Sciatic nerve (tissue), 2 donors: ENCODE data around the gene STK10. TPM values are rescaled to one million over a fixed set of nuclear protein-coding genes. Genes with fewer than 3 reads are reported as not detected.
"Not testable (repeated sequence)": the region's sequence is repeated elsewhere in the genome, so short reads cannot be mapped to it uniquely, and the experiment has no call there.

Experiments
- ATAC-seq: fragments of 200-7000 bp; cut with Tn5 transposase; one replicate; pipeline ENCODE4 v1.9.1; 2020; ENCODE audit warnings: mild to moderate bottlenecking, moderate library complexity
- DNase-seq: peaks from one replicate; pipeline ENCODE4 v3.0.0-alpha.2; 2020; ENCODE audit warnings: low spot score
- intact Hi-C: fragments of 100-400 bp; cut with DNase I; formaldehyde crosslinking; loops from one replicate; pipeline ENCODE4 v1.14.2; 2022
- total RNA-seq: library from RNA; stranded (reverse); fragmentation: NEBNext Ultra II Directional; extraction: Animal tissue kit (Norgen Biotek cat#: 25700); gene quantifications from one replicate; pipeline ENCODE4 v1.2.1, GENCODE V29; 2021
- donor health status: DM: no; HTN: no; CAD: no.
- donor health status: DM: no; HTN: no; CAD: no.

The STK10 gene
- 89.4 TPM for total RNA-seq

DNA sequence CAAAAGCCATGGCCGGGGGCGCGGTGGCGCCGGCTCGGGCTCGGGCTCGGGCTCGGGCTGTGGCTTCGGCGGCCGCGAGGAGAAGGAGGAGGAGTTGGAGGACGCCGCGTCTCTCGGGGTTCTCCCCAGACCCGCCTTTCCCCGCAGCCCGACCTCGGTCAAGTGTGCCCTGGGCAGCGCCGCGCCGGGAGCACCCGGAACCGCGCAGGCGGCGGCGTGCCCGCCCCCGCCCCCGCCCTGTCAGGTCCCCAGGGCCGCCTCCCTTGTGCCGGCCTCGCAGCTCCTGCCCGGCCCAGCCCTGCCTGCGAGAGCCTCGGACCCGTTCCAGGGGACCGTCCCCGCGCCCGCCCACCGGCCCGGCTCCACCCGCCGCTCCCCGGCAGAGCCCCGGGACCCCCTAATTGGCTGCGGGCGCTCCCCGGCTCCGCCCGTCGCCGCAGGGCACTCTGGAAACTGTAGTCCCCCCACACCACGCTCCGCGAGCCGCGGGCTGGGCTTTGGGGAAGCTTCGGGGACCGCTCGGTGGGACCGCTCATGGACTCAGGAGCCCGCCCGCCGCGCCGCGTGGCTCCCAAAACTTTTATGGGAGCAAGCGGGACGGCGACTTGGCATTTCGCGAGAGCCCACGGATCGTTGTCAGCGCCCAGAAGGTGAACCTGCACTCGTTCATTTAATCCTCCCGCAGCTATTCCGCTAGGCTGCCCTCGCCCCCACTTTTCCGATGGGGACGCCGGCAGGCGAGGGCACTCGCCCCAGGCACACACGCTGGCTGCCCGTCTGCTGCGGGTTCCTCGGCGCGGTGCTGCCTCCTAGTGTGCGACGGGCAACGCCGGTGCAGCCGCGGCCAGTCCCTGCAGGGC lies at the start of gene STK10:
STK10 (minus strand) TSS at position 192 of the 860 bp plus-strand sequence; CDS start at position 10, 182 bp downstream.
- DNase-seq (peak; percentile 95), ATAC-seq (peak; percentile 96)
- intact Hi-C loops: loop anchor here (5.0 kb wide), 1 partner anchor 81 kb away; no protein-coding TSS in a partner anchor

DNA sequence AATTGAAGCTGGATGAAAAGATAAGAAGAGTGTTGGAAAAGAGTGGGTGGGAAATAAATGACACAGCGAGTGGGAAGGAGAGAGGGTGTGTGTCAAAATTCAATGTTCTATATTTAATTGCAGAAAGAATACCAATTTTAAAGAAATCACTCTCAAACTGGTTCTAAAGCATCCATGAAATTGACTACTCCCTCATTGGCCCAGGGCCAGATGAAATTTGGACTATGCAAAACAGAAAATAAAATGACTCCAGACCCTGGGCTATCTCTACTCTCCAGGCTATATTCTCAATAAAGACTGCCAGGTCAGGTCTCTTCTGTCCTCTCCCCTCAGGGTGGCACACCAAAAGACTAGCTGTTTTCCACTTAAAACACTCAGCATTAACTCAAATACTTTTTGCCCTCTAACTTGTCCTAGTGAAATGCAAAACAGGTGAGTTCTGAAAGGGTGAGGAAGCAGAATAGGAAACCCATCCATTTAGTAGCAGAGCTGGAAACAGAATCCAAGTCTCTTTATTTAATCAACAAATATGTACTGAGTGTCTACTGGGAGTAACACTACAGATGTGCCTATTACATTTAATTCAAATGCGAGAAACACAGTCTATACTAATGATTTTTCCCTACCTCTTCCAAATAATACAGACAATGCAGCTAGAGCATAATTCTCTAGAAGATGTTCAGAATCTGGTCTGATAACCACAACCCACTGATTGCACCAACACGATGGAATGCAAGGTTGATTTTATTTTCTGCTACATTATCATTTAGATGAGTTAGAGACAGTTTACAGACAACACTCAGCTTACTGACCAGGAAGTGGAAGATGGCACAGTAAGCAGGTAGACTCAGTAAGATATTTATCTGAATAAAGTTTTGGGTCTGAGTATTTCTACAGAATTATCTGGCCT lies 48.1 kb upstream of the STK10 start:
- intact Hi-C loops: no loop called here
- ATAC-seq (no peak), DNase-seq (no peak)

DNA sequence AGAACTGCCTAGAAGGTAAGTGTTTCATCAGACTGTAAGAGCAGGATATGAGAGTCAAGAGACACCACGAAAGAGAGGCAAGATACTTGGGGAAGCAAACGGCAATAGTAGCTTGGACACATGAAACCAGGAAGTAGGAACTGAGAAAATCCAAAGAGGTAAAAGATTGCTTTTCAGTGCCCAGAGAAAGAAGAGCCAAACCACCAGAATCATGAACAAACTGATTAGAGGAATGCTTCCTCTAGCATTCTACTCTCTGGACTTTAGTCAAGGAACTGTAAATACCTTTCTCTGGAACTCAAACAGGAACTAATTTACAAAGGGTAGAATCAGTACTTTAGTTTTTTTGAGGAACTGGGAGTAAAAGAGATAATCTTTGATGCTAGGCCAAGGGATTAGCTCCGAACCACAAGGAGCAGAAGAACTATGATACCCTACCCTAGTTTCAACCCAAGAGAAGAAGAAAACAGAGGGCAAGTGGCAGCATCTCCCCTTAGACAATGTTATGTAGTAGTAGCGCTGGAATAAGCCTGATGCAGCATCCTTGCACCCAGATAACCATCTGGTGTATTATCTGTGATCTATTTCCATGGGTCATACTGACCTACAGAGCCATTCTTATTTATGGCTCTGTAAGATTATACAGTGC lies 47.2 kb upstream of the STK10 start:
- intact Hi-C loops: no loop called here
- no peak for DNase-seq
- ATAC-seq: no peak

DNA sequence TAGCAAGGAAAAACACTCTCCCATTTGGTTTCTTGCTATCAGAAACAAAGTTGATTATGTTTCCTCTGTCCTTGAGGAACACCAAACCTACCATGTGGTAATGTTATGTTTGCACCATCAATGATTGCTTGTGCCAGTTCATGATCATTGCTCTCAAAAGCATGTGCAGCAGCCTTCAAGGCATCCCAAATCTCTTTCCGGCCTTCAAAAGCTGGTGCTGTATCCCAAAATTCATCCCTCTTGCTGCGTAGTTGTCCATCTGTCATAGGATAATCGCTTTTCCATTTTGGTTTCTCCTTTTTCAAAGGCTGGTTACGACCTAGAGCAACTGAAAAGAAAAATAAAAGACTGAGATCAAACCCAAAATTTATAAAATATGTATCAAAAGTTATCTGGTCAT lies 46.0 kb upstream of the STK10 start:
- intact Hi-C loops: no loop called here
- ATAC-seq (no peak), DNase-seq (no peak)

DNA sequence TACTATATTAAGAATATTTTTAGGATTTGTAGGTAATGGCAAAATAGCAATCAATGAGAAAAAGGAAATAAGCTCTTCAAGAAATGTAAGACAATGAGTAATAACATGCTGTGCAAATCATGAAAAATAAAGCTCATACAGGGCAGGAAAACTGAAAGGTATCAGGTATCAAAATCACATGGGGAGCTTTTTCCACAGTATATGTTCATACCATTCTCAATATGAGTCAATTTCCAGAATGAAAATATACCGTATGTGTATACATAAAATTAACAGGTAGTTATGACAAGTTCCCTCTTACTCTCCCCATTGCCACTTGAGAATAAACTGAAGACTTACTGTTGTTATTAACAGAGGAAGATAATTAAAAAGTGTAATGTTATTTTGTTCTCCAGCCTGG lies 41.9 kb upstream of the STK10 start:
- ATAC-seq: no peak
- intact Hi-C loops: no loop called here
- no peak for DNase-seq

DNA sequence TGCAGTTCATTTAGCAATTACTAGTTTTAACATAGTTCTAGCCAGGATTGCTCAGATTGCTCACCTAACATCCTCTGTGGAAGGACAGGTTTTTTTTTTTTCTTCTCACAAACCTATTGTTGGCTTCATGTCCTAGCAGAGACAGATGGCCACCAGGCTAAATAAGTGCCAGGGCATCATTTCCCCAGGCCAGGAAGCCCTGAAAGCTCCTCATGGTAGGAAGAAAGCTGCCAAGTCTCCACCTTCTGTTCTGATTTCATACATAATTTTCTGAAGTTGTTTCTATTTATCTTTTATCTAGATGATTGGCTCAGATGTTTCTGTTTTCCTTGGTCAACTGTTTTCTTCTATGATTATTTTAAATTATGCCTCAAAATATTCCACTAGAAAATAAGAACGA lies 37.0 kb upstream of the STK10 start:
- DNase-seq (no peak), ATAC-seq (no peak)
- intact Hi-C loops: no loop called here

DNA sequence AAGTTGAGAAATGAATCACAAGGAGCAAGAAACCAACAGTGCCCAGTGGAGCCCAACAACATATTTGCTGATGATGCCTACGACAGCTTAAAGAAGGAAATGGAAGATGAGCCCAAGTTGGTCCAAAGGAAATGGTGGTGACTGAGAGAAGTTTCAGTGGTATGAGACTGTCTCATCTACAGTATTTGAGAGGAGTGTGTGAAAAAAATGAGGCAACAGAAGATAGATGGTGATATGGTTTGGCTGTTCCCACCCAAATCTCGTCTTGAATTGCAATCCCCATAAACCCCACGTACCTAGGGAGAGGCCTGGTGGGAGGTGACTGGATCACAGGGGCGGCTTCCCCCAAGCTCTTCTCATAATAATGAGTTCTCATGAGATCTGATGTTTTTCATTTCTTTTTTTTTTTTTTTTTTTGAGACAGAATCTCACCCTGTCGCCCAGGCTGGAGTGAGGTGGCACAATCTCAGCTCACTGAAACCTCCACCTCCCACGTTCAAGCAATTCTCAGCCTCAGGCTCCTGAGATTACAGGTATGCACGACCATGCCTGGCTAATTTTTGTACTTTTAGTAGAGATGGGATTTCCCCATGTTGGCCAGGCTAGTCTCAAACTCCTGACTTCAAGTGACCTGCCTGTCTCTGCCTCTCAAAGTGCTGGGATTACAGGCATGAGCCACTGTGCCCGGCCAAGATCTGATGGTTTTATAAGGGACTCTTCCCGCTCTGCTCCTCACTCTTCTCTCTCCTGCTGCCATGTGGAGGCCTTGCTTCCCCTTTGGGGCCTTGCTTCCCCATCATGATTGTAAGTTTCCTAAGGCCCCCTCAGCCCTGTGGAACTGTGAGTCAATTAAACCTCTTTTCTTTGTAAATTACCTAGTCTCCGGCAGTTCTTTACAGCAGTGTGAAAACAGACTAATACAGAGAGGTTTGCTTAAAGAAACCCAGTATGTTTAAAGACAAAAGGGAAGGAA lies 36.2 kb upstream of the STK10 start:
- intact Hi-C loops: no loop called here
- DNase-seq (no peak), ATAC-seq (no peak)

DNA sequence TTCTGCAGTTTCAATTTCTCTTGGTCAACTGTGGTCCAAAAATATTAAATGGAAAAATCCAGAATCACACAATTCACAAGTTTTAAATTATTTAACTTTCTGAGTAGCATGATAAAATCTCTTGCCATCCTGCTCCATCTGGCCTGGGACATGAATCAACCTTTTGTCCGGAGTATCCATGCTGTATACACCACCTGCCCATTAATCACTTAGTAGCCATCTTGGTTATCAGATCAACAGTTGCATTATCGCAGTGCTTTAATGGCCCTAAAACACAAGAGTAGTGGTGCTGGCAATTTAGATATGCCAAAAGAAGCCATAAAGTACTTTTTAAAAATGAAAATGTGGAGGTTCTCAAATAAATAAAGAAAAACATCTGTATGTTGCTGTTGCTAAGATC lies 31.3 kb upstream of the STK10 start:
- DNase-seq: no peak
- intact Hi-C loops: no loop called here
- ATAC-seq: no peak

DNA sequence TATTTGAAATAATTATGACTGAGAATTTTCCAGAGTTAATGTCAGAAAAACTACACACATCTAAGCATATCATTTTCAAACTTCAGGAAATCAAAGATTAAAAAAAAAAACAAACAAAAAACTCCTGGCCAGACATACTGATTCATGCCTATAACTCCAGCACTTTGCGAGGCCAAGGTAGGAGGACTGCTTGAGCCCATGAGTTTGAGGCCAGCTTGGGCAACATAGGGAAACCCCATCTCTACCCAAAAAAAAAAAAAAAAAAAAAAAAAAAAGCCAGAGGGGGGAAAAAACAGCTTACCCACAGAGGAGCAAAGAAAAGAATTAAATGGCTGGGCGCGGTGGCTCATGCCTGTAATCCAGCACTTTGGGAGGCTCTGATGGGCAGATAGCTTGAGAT lies 28.3 kb upstream of the STK10 start:
- intact Hi-C loops: no loop called here
- DNase-seq: no peak
- ATAC-seq: no peak

DNA sequence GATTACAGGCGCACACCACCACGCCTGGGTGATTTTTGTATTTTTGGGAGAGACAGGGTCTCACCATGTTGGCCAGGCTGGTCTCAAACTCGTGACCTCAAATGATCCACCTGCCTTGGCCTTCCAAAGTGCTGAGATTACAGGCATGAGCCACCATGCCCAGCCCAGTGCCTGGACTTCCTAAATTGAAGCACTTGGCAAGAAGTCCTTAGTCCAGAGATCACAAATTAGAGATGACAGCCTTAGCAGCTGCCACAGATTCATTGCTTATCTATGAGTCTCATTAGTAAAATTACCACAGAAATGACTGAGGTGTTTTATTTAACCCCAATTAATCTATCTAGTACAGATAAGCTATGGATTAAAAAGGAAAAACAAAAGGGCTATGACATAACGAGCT lies 25.1 kb upstream of the STK10 start:
- intact Hi-C loops: no loop called here
- DNase-seq: no peak
- no peak for ATAC-seq

DNA sequence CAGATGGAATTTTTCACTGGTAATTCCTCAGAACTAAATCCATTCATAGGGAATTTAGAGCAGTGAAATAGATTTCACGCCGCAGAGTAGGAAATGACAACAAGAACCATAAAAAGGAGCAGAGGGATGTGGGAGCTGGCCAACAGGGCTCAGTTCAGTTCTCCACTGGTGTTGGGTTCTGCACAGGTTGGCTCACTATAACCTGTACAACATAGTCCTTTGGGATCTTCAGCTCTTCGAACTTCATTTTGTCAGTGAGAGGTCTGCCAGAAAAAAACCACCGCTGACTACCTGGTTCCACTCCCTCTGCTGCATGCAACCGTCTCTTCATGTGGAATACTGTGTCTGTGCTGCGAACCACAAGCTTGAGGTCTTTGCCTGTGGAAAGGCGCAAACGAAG lies 23.7 kb upstream of the STK10 start:
- DNase-seq: no peak
- intact Hi-C loops: no loop called here
- no peak for ATAC-seq

DNA sequence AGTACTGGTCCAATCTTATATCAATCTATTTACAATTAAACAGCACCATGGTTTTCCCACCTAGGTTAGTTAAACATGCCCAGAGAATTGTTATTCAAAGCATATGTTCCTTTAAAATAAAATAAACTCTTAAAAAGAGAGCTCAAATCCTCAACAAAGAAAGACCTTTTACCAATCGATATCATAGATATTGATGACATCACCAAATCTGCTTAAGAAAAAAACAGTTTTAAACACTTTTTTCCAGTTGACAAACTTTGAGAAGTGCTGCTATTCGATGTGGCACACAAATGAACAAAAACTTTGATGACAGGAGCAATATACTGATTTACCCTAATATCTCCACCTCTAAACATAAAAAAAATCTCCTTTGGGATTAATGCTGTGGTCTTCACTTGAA lies 21.7 kb upstream of the STK10 start:
- no peak for ATAC-seq

DNA sequence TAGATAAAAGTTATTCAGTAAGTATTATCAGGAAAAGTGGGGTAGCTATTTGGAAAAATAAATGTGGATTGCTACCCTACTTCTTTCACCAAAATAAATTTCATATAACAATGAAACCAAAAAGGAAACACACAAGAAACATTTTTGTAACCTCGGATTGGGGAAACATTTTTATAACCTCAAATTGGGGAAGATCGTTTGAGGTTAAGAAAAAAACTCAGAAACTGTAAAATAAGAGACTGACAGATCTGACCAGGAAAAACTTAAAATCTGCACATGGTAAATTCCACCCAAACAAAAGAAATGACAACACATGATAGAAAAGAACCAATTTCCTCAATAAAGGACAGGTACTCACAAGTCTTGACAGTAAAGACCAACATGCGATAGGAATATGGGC lies 19.5 kb upstream of the STK10 start:
- intact Hi-C loops: no loop called here

More for the DNA sequence above, 21.7 kb upstream of the STK10 start:
- no peak for DNase-seq
- intact Hi-C loops: no loop called here

DNA sequence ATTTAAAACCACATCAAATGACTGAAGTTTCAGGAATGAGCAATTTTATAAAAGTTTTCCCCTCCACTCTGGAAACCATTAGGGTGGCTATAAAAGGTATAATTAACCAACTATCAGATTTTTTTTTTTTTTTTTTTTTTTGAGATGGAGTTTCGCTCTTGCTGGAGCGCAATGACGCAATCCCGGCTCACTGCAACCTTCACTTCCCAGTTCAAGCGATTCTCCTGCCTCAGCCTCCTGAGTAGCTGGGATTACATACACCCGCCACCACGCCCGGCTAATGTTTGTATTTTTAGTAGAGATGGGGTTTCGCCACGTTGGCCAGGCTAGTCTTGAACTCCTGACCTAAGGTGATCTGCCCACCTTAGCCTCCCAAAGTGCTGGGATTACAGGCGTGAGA lies 18.0 kb upstream of the STK10 start:
- DNase-seq, intact Hi-C loops, ATAC-seq: not testable (repeated sequence)

More for the DNA sequence above, 19.5 kb upstream of the STK10 start:
- ATAC-seq (no peak), DNase-seq (no peak)

DNA sequence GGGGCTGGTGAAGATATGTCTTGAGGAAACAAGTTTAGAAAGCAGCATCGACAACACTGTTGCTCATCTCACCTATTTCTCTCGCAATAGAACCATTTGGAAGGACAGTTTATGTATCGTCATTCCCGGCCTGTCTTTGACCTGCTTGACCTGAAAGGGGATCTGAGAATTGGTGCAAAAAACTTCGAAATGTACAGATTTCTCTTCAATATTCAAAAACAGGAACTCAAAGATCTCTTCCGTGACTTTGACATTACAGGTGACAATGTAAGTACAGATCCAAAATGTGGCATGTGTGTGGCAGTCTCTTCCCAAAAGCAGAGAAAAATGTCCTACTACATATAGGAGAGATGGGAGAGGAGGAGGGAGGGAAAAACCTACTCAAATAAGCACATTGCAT lies 12.5 kb upstream of the STK10 start:
- intact Hi-C loops: no loop called here
- ATAC-seq (no peak), DNase-seq (no peak)

DNA sequence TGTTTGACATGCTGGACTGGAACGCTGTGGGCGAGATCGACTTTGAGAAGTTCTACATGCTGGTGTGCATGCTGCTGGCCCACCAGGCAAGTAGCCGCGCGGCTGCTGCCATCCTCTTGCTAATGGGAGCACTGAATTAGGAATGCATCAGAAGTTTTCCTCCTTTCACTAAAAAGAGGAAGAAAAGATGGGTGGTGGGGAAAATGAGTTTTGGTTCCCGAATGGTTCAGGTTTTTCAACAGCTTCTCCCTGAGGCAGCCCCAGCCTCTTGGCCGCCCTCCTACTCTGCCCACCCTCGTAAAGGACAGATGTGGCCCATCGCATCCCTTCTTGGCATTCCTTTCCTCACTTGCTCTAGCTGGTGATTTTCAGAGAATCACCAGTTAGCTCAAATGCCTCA lies 11.4 kb upstream of the STK10 start:
- ATAC-seq (no peak), DNase-seq (no peak)
- intact Hi-C loops: no loop called here

DNA sequence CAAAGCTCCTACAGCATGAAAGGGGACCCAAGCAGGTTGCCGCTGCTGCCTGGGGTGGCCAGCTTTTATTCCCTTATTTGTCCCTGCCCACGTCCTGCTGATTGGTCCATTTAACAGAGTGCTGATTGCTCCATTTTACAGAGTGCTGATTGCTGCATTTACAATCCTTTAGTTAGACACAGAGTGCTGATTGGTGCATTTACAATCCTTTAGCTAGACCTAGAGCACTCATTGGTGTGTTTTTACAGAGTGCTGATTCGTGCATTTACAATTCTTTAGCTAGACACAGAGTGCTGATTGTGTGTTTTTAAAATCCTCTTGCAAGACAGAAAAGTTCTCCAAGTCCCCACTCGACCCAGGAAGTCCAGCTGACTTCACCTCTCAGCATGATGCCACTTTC lies 9.8 kb upstream of the STK10 start:
- ATAC-seq, DNase-seq, intact Hi-C loops: not testable (repeated sequence)

DNA sequence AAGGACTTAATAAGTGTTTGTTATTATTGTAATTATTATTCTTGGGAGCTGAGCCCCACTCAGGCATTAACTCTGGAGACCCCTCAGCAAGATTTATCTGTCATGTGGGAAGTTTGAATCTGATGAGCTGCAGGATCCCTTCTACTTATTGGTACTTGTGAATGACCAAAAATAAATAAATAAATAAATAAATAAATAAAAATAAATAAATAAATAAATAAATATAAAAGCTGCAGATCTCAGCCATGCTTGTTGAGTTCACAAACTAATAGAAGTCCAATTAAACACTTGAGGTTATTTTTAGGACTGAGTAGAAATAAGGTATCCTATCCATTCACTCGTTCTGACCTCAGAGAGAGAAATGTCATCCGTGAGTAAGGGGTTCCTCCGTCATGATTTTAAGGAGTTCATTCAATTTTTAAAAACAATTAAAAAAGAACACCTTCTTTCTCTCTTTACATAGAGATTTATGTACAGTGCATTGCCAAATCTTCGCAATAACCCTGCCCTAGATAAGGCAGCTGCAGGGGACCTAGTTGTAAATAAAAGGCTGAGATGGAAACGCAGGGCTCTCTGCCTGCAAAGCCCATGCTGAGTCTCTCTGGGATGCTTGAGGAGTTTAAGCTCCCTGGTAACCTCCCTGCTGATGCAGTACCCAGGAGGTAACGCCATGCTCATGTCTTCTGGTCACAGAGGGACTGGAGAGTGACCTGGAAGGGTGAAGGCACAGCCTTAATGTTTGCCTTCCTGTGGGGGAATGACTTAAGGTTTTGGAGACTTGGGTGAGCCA lies 7.2 kb upstream of the STK10 start:
- no peak for ATAC-seq
- intact Hi-C loops: no loop called here
- peak; percentile 7 for DNase-seq
